ENCODE measurements around the gene DLX1.

- TF ChIP-seq POLR2A (IDR thresholded peaks at IDR 0.05) (no peak), CTCF (IDR thresholded peaks at IDR 0.05) (no peak)
These were observed 3.1 kb downstream of the DLX1 start for GRCh38 chr2:172088245-172089004.

Data from uterus (tissue), 2 donors.